Fibroblast of lung (primary cell): Measurements from ENCODE around the gene VEGFA. TPM values are rescaled to one million over a fixed set of nuclear protein-coding genes. Genes with fewer than 3 reads are reported as not detected.

Experiments used
- DNase-seq, 2 donors: peaks; one replicate each; pipeline versions ENCODE4 v3.0.0 to v3.0.0-alpha.2; 2010; ENCODE audit warnings: low read depth in 2 of 2
- H2AFZ ChIP-seq: 2 replicates; pipeline ENCODE4 v1.5.1; 2012; ENCODE audit warnings: low read length, control low read depth, inconsistent platforms
- H3K27ac ChIP-seq: 2 replicates; pipeline ENCODE4 v1.5.1; 2011; ENCODE audit warnings: low read length, control low read depth; ENCODE audit not compliant: insufficient read depth
- H3K27me3 ChIP-seq: 2 replicates; pipeline ENCODE4 v1.5.1; 2011; ENCODE audit warnings: mild to moderate bottlenecking, low read length; ENCODE audit not compliant: control insufficient read depth, insufficient read depth
- H3K36me3 ChIP-seq: 2 replicates; pipeline ENCODE4 v1.5.1; 2011; ENCODE audit warnings: low read length; ENCODE audit not compliant: control insufficient read depth, insufficient read depth
- H3K4me1 ChIP-seq: 2 replicates; pipeline ENCODE4 v1.5.1; 2011; ENCODE audit warnings: low read length; ENCODE audit not compliant: control insufficient read depth, insufficient read depth; ENCODE audit errors: extremely low read depth
- H3K4me2 ChIP-seq: 2 replicates; pipeline ENCODE4 v1.5.1; 2011; ENCODE audit warnings: low read length, control low read depth; ENCODE audit not compliant: insufficient read depth; ENCODE audit errors: extremely low read depth
- H3K4me3 ChIP-seq, 4 experiments: fragments of 200-600 bp in 1 of 4; sonication (generic) in 1 of 4; replicated peaks in 1 of 4; 2 replicates each; pipeline ENCODE4 v1.5.1; 2011 to 2016; ENCODE audit warnings: low read length in 4 of 4, low read depth in 3 of 4, mild to moderate bottlenecking in 3 of 4, control low read depth in 2 of 4, inconsistent platforms in 1 of 4, mixed read lengths in 1 of 4; ENCODE audit not compliant: insufficient read depth in 1 of 4; ENCODE audit errors: control extremely low read depth in 1 of 4
- H3K79me2 ChIP-seq: 2 replicates; pipeline ENCODE4 v1.5.1; 2012; ENCODE audit warnings: mild to moderate bottlenecking, low read length, inconsistent platforms; ENCODE audit not compliant: control insufficient read depth, insufficient read depth
- H3K9ac ChIP-seq: 2 replicates; pipeline ENCODE4 v1.5.1; 2011; ENCODE audit warnings: mild to moderate bottlenecking, low read length, control low read depth; ENCODE audit not compliant: insufficient read depth
- H3K9me3 ChIP-seq: 2 replicates; pipeline ENCODE4 v1.5.1; 2012; ENCODE audit warnings: low read depth, low read length; ENCODE audit not compliant: control insufficient read depth, insufficient read depth
- H4K20me1 ChIP-seq: 2 replicates; pipeline ENCODE4 v1.5.1; 2011; ENCODE audit warnings: low read length; ENCODE audit not compliant: control insufficient read depth, insufficient read depth; ENCODE audit errors: extremely low read depth
- EZH2 ChIP-seq: IDR thresholded peaks from 2 replicates; pipeline ENCODE4 v1.5.1; 2012; ENCODE audit warnings: low read length, control low read depth, mild to moderate bottlenecking; ENCODE audit errors: missing control alignments
- polyA plus RNA-seq, 2 donors: library from polyadenylated mRNA; depleted of rRNA in 1 of 2; stranded (reverse) in 1 of 2; unstranded in 1 of 2; fragments of >200 nt; gene quantifications; 2 replicates each; pipeline ENCODE4 v1.2.1, GENCODE V29; 2011 to 2012; ENCODE audit warnings: missing spikeins in 1 of 2
- total RNA-seq: library from RNA; depleted of rRNA; stranded (reverse); fragments of >200 nt; gene quantifications from 2 replicates; pipeline ENCODE4 v1.2.1, GENCODE V29; 2014
- TF ChIP-seq, protein P1 (sequence below), 2 donors: IDR thresholded peaks in 1 of 2; conservative IDR thresholded peaks in 1 of 2; 1 replicate in 1 of 2; 2 replicates in 1 of 2; pipeline ENCODE4 v1.5.1; 2011 to 2012; ENCODE audit warnings: low read length in 2 of 2, control low read depth in 1 of 2, inconsistent platforms in 1 of 2, low read depth in 1 of 2, mild to moderate bottlenecking in 1 of 2

VEGFA gene
- total and polyA plus RNA-seq, 2 donors (not counting 1 experiment from before 2014, with no cell fraction given): 111 to 150 TPM

DNA sequence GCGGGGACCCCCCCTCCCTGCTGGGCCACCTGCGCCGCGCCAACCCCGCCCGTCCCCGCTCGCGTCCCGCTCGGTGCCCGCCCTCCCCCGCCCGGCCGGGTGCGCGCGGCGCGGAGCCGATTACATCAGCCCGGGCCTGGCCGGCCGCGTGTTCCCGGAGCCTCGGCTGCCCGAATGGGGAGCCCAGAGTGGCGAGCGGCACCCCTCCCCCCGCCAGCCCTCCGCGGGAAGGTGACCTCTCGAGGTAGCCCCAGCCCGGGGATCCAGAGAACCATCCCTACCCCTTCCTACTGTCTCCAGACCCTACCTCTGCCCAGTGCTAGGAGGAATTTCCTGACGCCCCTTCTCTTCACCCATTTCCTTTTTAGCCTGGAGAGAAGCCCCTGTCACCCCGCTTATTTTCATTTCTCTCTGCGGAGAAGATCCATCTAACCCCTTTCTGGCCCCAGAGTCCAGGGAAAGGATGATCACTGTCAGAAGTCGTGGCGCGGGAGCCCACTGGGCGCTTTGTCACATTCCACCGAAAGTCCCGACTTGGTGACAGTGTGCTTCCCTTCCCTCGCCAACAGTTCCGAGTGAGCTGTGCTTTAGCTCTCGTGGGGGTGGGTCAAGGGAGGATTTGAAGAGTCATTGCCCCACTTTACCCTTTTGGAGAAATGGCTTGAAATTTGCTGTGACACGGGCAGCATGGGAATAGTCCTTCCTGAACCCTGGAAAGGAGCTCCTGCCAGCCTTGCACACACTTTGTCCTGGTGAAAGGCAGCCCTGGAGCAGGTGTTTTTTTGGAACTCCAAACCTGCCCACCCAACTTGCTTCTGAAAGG, 2.1 kb downstream of the VEGFA start:
- peak; percentile 44 to 47 for DNase-seq
- peaks cover 69% of the 10 kb centered on the region for H3K79me2 ChIP-seq
- no peaks in the 10 kb centered on the region for H4K20me1 ChIP-seq
- peaks cover 34% of the 10 kb centered on the region for H3K4me1 ChIP-seq
- no peak overlapping the region for H2AFZ ChIP-seq
- peak overlapping the region; percentile 85 to 91 (median 88) for H3K4me3 ChIP-seq
- TF ChIP-seq EZH2: no peak
- TF ChIP-seq, protein P1, sequence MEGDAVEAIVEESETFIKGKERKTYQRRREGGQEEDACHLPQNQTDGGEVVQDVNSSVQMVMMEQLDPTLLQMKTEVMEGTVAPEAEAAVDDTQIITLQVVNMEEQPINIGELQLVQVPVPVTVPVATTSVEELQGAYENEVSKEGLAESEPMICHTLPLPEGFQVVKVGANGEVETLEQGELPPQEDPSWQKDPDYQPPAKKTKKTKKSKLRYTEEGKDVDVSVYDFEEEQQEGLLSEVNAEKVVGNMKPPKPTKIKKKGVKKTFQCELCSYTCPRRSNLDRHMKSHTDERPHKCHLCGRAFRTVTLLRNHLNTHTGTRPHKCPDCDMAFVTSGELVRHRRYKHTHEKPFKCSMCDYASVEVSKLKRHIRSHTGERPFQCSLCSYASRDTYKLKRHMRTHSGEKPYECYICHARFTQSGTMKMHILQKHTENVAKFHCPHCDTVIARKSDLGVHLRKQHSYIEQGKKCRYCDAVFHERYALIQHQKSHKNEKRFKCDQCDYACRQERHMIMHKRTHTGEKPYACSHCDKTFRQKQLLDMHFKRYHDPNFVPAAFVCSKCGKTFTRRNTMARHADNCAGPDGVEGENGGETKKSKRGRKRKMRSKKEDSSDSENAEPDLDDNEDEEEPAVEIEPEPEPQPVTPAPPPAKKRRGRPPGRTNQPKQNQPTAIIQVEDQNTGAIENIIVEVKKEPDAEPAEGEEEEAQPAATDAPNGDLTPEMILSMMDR (conservative IDR thresholded peaks at IDR 0.05 in 1 of 2, IDR thresholded peaks at IDR 0.05 in 1 of 2; ENCODE audit: low read depth in 1 of 2, low read length in 2 of 2): no peak
- peak overlapping the region; percentile 99 for H3K4me2 ChIP-seq
- peaks cover 4% of the 10 kb centered on the region for H3K36me3 ChIP-seq
- H3K9me3 ChIP-seq: no peaks in the 10 kb centered on the region
- no peaks in the 10 kb centered on the region for H3K27me3 ChIP-seq
- H3K9ac ChIP-seq: peak overlapping the region; percentile 94
- H3K27ac ChIP-seq: peak overlapping the region; percentile 90

DNA sequence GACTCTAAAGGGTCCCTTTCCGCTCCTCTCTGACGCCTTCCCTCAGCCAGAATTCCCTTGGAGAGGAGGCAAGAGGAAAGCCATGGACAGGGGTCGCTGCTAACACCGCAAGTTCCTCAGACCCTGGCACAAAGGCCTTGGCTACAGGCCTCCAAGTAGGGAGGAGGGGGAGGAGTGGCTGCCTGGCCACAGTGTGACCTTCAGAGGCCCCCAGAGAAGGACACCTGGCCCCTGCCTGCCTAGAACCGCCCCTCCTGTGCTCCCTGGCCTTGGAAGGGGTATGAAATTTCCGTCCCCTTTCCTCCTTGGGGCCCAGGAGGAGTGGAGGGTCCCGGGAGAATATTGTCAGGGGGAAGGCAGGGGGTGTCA, 2.7 kb downstream of the VEGFA start:
- H3K27ac ChIP-seq: peak overlapping the region; percentile 90
- H3K4me3 ChIP-seq: peak overlapping the region; percentile 85 to 91 (median 88)
- H2AFZ ChIP-seq: no peak overlapping the region
- H3K9me3 ChIP-seq: no peaks in the 10 kb centered on the region
- H3K4me1 ChIP-seq: peaks cover 34% of the 10 kb centered on the region
- peaks cover 75% of the 10 kb centered on the region for H3K79me2 ChIP-seq
- H3K9ac ChIP-seq: peak overlapping the region; percentile 94
- H3K36me3 ChIP-seq: peaks cover 10% of the 10 kb centered on the region
- no peaks in the 10 kb centered on the region for H3K27me3 ChIP-seq
- no peaks in the 10 kb centered on the region for H4K20me1 ChIP-seq
- TF ChIP-seq EZH2: no peak
- TF ChIP-seq, protein P1 (conservative IDR thresholded peaks at IDR 0.05 in 1 of 2, IDR thresholded peaks at IDR 0.05 in 1 of 2; ENCODE audit: low read depth in 1 of 2, low read length in 2 of 2): no peak
- peak; percentile 22 to 46 for DNase-seq
- H3K4me2 ChIP-seq: peak overlapping the region; percentile 99

DNA sequence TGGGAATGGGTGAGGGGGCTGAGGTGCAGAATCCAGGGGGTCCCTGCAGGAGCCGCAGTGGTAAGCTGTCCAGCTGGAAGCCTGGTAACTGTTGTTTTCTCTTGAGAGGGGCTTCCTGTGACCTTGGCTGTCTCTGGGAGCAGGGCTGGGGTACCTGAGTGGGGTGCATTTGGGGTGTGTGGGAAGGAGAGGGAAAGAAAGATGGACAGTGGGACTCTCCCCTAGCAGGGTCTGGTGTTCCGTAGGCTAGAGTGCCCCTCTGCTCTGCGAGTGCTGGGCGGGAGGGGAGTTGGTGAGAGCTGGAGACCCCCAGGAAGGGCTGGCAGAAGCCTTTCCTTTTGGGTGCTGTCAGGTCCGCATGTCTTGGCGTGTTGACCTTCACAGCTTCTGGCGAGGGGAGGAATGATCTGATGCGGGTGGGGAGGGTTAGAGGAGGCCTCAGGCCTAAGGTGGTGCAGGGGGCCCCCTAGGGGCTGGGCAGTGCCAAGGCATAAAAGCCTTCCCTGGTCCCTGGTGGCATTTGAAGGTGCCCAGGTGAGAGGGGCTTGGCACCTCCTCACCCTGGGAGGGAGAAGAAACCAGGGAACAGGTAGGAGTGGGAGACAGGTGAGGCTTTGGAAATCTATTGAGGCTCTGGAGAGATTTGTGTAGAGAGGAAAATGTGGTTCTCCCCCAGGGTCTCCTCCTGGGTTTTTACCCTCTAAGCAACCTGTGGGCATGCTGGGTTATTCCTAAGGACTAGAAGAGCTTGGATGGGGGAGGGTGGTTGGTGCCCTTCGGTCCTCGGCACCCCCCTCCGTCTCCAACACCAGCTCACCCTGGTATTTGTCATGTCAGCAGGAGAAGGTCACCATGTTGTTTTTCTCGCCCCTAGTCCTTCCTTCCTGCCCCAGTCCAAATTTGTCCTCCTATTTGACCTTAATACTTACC, 3.3 kb downstream of the VEGFA start:
- TF ChIP-seq, protein P1 (conservative IDR thresholded peaks at IDR 0.05 in 1 of 2, IDR thresholded peaks at IDR 0.05 in 1 of 2; ENCODE audit: low read depth in 1 of 2, low read length in 2 of 2): peak; percentile 82 to 84
- TF ChIP-seq EZH2: no peak
- Histone ChIP-seq H3K4me2 (peak overlapping the region; percentile 99), H3K79me2 (peaks cover 81% of the 10 kb centered on the region), H3K4me1 (peaks cover 32% of the 10 kb centered on the region), H3K4me3 (peak overlapping the region; percentile 85 to 91 (median 88)), H3K27ac (peak overlapping the region; percentile 90), H3K9ac (peak overlapping the region; percentile 94), H3K27me3 (no peaks in the 10 kb centered on the region), H4K20me1 (no peaks in the 10 kb centered on the region), H3K9me3 (no peaks in the 10 kb centered on the region), H3K36me3 (peaks cover 13% of the 10 kb centered on the region), H2AFZ (no peak overlapping the region)
- peak; percentile 19 to 67 for DNase-seq
